Suprapubic skin (tissue), 3 donors: Measurements from ENCODE around the gene MRO.

Experiments used
- POLR2AphosphoS5 ChIP-seq, 3 donors: sonication (generic); formaldehyde crosslinking; IDR thresholded peaks; one replicate each; pipeline ENCODE4 v1.6.1; 2017; ENCODE audit warnings: antibody characterized with exemption in 3 of 3
- TF ChIP-seq, protein P1 (sequence below), 2 donors: fragments of 200-600 bp in 1 of 2; fragments of 450-650 bp in 1 of 2; sonication (generic) in 1 of 2; IDR thresholded peaks; one replicate each; pipeline ENCODE4 v1.5.1; 2016 to 2019; ENCODE audit warnings: antibody characterized with exemption in 2 of 2, mild to moderate bottlenecking in 1 of 2, moderate library complexity in 1 of 2

GRCh38 chr18:50832754-50833153, 12.9 kb upstream of the MRO start:
- TF ChIP-seq, protein P1, sequence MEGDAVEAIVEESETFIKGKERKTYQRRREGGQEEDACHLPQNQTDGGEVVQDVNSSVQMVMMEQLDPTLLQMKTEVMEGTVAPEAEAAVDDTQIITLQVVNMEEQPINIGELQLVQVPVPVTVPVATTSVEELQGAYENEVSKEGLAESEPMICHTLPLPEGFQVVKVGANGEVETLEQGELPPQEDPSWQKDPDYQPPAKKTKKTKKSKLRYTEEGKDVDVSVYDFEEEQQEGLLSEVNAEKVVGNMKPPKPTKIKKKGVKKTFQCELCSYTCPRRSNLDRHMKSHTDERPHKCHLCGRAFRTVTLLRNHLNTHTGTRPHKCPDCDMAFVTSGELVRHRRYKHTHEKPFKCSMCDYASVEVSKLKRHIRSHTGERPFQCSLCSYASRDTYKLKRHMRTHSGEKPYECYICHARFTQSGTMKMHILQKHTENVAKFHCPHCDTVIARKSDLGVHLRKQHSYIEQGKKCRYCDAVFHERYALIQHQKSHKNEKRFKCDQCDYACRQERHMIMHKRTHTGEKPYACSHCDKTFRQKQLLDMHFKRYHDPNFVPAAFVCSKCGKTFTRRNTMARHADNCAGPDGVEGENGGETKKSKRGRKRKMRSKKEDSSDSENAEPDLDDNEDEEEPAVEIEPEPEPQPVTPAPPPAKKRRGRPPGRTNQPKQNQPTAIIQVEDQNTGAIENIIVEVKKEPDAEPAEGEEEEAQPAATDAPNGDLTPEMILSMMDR (IDR thresholded peaks at IDR 0.05): no peak
- no peak for TF ChIP-seq POLR2AphosphoS5 (IDR thresholded peaks at IDR 0.05)
